ENCODE data around the gene PKNOX1.
"Not testable (repeated sequence)": the region's sequence is repeated elsewhere in the genome, so short reads cannot be mapped to it uniquely, and the experiment has no call there.

Gene PKNOX1

DNA sequence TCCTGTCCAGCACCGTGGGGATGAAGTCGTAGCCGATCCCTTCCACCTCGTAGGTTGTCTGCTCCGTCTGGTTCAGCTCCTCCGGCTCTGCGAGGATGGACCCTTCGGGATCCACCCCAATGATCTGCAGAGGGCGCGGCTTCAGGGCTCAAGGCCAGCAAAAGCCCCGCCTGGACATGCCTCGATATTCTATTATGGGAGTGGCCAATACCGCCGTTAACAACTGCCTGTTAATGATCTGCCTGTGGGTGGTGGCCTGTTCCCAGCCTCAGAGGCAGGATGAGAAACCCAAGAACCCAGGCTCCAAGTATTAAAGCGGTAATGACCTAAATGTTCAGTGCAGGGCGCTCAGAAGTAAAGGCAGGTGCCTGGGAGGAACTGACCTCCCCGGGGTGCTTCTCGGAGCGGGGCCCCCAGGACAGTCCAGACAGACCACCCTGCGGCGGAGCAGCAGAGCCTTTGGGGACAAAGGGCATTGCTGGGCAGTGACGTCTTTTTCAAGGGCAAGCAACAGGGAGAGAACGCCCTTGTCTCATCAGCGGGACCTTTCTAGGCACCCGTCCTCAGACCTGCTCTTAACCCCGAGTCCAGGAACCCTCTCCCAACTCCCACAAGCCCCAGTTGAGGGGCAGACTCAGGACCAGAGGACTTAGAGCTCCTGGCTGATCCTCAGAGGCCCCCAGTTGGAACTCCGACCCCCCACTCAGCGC is 88.7 kb downstream of the PKNOX1 start:
- DNase-seq (ENCODE audit: low spot score): not testable (repeated sequence)

DNA sequence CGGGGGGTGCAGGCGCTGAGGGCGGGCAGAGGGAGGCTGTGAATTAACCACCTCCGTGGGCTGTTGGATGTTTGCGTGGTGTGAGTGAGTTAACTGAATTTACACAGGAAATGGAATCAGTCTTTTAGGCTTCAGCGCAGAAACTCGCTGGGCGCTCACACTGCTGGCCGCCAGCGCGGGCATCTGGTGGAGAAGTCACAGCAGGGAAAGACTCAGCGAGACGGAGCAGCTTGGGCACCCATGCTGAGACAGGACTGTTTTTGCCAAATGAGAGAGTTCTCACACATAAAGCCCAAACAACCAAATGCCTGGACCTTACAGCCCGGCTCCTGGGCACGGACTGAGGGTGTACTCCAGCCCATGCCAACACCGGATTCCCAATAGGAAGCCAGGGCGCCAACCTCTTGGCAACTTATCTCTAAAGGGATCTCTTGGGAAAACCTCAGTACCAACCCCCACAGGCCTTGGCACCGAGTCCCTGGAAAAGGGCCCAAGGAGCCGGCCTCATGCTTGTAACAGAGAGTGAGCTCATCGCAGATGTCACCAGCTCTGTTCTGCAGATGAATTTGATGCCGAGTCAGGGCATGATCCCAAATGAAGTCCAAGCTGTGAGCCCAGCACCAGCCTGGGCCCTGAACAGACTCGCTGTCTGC is 90.0 kb downstream of the PKNOX1 start:
- not testable (repeated sequence) for DNase-seq (ENCODE audit: low spot score)

DNA sequence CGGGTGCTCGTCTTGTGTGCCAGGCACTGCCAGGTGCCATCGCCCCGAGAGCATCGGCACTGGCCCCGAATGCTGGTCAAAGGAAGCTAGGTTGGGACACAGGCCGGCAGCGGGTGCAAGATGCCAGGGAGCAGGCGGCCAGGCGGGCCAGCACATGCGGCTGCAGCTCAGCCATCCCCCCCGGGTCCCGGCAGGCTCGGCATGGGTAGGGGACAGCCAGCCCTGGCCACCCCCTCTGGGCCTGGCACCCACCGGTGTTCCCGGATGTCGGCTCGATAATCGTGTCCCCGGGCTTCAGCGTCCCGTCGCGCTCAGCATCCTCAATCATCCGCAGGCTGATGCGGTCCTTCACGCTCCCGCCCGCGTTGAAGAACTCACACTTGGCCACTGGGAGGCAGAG is 91.6 kb downstream of the PKNOX1 start:
- not testable (repeated sequence) for DNase-seq (ENCODE audit: low spot score)

DNA sequence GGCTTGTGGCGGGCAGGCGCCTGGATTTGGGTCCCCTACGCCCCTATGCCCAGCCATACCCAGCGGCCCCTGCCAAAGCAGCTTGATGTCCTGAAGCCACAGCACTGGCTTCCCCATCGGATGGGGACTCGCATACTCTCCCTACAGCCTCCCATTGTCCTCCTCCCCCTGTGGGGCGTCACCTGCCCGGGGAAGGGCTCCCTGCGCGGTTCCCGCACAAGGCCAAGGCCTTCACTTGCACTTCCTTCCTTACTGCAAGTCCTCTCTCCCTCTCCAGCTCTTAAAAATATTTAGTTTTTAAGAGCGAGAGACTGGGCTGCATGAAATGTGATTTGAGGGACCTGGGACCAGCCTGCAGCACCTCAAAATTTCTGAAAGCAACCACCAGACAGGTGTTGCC is 92.3 kb downstream of the PKNOX1 start:
- not testable (repeated sequence) for DNase-seq (ENCODE audit: low spot score)

DNA sequence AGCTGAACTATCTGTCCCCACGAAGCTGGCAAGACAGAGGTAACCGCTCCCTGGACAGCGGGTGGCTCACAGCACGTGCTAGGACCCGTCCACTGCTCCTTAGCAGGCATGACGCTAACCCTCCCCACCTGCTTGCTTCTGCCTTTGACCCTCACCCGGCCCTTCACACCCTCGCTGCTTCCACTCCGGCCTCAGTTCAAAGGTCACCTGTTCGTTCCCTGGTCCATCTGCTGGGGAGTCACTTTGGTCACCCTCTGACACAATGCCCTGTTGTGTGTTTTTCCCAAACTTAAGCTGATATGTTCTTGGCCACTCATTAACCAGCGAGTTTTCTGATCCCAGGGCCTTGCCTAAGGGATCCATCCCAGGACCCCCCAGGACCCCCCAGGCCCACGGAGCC is 93.7 kb downstream of the PKNOX1 start:
- DNase-seq (ENCODE audit: low spot score): not testable (repeated sequence)

DNA sequence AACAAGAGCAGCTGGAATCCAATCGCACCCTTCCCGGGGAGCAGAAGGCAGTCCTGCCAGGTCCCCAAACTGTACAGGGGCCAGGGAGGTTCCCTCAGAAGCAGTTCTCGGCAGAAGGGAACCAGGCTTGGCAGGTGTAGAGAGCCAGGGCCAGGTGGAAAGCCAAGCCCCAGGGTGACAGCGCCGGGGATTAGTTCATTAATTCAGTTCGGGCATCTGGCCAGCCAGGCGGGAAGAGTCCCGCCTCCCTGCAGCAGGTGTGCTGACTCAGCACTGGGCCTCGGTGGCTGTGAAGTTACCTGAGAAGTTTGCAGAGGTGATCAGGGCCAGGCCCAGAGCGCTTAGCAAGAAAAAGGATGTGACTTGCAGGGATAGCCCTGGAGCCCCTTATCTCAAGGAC is 95.3 kb downstream of the PKNOX1 start:
- DNase-seq (ENCODE audit: low spot score): not testable (repeated sequence)

DNA sequence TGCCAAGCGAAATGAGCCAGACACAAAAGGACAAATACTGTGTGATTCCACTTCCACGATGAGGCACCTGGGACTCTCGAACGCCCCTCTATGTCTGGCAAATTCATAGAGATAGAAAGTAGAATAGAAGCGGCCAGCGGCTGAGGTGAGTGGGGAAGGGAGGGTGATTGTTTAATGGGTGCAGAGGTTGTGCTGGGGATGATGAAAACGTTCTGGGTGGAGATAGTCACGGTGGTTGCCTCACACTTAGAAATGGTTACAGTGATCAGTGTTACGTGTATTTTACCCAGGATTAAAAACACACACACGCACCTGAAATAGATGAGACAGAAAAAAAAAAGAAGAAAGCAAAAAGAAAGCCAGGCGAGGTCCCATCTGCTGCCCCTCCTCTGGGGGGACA is 98.4 kb downstream of the PKNOX1 start:
- not testable (repeated sequence) for DNase-seq (ENCODE audit: low spot score)

DNA sequence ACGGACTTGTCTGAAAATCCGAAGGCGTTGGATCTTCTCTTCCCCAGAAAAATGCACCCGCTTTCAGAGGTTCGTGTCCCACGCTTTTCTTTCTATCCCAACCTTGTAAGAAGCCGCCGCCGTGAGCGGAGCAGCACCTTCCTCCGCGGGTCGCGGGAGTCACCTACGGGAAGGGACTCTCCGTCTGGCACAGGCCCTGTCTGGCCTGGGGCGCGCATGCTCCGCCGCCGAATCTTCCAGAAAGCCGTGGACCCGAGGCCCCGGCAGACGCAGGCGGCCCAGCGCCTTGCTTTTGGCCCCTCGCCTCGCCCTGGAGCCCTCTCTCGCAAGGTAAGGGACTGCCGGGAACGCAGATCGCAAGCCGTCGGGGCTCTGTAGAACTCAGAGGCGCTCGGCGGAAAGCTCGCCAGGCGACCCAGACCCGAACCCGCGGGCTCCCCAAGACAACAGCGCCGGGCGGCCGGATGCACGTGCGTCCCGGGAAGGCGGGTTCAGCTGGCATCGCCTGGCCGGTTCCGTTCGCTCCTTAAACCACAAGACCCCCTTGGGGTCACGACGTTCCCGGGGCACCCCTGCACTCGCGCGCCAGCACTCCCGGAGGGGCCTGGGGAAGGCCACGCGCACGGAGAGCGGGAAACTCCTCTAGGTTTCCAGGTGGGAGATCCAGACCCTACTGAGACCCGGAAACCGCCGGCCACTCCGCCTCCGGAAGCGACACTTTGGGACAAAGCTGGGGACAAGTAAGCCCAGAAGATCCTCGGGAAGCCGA is 100.2 kb downstream of the PKNOX1 start:
- DNase-seq (ENCODE audit: low spot score): not testable (repeated sequence)

DNA sequence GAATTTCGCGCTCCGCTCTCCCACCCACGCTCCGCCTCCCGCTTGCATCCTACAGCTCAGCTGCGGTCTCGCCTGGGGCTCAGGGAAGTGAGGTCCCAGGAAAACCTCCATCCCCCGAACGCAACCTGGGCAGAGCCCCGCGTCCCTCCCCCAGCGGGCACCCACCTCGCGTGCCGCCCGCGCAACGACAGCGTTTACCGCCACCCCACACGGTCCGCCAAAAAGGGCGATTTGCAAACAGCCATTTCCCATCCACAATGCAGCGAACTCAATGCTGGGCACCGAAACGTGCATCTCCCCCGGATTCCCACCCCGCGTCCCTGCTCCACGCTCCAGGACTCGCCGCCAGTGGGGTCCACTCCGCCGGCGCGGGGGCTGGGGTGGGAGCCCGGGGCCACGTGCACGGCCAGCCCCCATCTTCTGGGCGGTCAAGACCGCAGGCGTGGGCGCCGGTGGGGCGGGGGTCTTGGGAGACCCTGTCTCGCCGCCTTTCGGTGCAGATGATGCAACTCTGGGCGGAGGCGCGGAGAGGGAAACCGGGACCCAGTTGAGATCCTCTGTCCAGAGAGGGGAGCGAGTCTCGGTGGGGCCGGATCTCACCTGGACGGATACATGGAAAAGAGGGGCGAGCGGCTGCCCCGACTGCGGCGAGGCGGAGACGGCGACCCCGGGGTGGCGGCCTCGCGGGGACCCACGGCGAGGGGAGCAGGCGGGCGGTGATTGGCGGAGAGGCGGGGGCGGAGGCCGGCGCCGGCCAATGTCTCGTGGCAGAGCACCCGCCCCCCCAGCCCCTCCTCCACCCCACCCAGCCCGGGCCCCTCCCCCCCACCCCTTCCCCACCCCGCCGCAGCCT is 101.0 kb downstream of the PKNOX1 start, which contains the start of gene CBS:
TSS of gene CBS (minus strand) at position 666 of the 853 bp plus-strand sequence. CDS start 3,642 bp downstream, outside the sequence.
- DNase-seq (ENCODE audit: low spot score): not testable (repeated sequence)

DNA sequence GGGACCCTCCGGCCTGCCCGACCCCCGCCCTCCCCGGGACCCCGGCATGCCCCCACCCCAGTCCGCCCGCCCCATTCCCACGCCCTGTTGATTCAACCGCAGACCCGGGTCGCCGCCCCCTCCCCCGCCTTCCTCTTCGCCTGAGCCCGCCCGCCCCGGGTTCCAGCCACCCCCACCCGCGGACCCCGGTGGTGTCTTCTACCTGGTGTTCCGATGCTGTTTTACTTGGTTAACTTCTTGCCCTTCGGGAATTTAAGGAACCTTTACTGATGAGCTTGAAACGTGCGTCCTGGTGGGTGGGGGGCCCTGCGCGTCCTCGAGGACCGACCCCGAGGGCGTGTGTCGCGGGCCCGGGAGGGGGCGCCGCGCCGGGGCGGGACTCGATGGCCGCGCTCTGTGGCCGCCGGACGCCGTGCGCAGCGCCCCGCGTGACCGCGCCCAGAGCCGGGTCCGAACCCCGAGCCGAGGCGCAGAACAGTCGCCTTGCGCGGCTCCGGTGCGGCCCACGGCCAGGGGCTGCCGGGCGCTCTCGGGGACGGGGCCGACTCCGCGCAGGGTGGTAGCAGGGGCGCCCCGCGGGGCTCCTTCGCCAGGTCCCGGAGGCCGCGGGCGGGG is 101.8 kb downstream of the PKNOX1 start:
- not testable (repeated sequence) for DNase-seq (ENCODE audit: low spot score)

DNA sequence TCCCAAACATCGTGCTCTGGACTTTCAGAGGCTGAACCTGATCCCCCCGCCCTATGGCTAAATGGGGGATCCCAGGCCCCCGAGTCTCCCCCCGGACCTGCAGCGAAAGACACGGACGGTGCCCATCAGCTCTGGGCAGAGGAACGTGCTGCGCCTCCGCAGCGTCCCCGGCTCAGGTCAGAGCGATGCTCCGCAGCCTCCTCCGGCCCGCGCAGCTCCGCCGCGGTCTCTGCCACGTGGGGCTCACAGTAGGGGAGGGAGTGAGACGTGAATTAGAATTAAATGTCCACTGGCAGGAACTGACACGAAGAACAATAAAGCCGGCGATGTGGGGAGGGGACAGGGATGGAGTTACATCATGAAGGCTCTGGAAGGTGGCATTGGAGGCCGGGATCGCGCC is 102.3 kb downstream of the PKNOX1 start:
- not testable (repeated sequence) for DNase-seq (ENCODE audit: low spot score)

DNA sequence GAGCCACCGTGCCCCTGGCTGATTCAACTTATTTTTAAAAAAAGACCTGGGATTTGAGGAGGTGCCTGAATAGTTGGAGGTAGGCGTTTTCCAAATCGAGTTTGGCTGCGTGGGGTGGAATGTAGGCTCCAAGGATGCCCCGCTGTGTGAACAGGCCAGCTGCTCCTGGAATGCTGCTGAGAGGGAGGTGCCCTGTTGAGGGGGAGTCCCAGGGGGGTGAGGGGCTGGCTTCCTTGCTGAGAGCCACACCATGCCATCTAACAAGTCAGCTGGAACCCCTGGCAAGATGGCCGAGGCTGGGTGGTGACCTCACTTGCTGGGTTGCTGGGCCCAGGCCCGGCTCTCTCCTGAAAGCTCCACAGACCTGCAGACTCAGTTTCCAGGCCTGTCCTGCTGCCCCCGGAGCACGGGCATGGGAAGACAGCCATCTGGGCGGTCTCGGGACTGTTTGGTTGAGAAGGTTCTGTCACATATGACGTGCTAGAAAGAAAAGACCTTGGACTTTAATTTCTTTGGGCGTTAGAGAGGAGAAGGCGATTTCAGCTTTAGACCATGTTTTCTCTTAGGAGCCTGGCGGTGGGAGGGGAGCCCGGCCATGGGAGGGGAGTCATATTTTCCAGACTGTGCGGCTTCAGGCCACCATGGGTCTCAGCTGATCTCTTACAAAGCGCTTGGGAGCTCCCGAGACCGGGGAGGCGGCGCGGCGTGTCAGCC is 108.4 kb downstream of the PKNOX1 start:
- DNase-seq (ENCODE audit: low spot score): not testable (repeated sequence)

Data from HuH-7.5 (cell line).